Measurements from ENCODE around the gene MLPH. TPM values are rescaled to one million over a fixed set of nuclear protein-coding genes. Genes with fewer than 3 reads are reported as not detected.

Gene MLPH
- total and polyA plus RNA-seq, 4 donors = 71.0 to 295 (median 192) TPM

GRCh38 chr2:237533668-237534161 is 46.7 kb downstream of the MLPH start:
- Histone ChIP-seq H3K9me3 (ENCODE audit: control insufficient read depth in 4 of 4, insufficient read depth in 3 of 4, low read length in 3 of 4) (peaks cover 0 to 1% (median 0%) of the 10 kb centered on the region in 4 donors), H3K4me3 (no peak overlapping the region), H3K27me3 (ENCODE audit: control insufficient read depth in 3 of 3, insufficient read depth in 3 of 3, low read length in 2 of 3) (peaks cover 0 to 3% (median 0%) of the 10 kb centered on the region in 3 donors), H3K27ac (ENCODE audit: low read depth in 1 of 2, low read length in 1 of 2) (no peak overlapping the region), H3K4me1 (ENCODE audit: control insufficient read depth in 5 of 5, insufficient read depth in 5 of 5, low read length in 5 of 5) (peaks cover 0 to 2% (median 0%) of the 10 kb centered on the region in 5 donors), H3K9ac (ENCODE audit: insufficient read depth in 1 of 2, low read length in 2 of 2) (no peak overlapping the region), H3K36me3 (ENCODE audit: control insufficient read depth in 4 of 4, insufficient read depth in 4 of 4, low read length in 4 of 4) (peaks cover 0 to 12% (median 0%) of the 10 kb centered on the region in 4 donors)
- no peak for ATAC-seq (ENCODE audit: insufficient read depth, low FRiP score)
- TF ChIP-seq CTCF (IDR thresholded peaks at IDR 0.05; ENCODE audit: control extremely low read depth, extremely low read depth) = no peak
- 85 to 92% methylated on average over 7 of the region's 7 CpGs for WGBS, 2 donors
- DNase-seq = no peak

- Histone ChIP-seq H3K4me3 (no peak overlapping the region), H3K27ac (ENCODE audit: low read depth in 1 of 2, low read length in 1 of 2) (no peak overlapping the region), H3K36me3 (ENCODE audit: control insufficient read depth in 4 of 4, insufficient read depth in 4 of 4, low read length in 4 of 4) (peaks cover 0 to 12% (median 0%) of the 10 kb centered on the region in 4 donors), H3K4me1 (ENCODE audit: control insufficient read depth in 5 of 5, insufficient read depth in 5 of 5, low read length in 5 of 5) (peaks cover 0 to 2% (median 0%) of the 10 kb centered on the region in 5 donors), H3K9me3 (ENCODE audit: control insufficient read depth in 4 of 4, insufficient read depth in 3 of 4, low read length in 3 of 4) (peaks cover 0 to 1% (median 0%) of the 10 kb centered on the region in 4 donors), H3K9ac (ENCODE audit: insufficient read depth in 1 of 2, low read length in 2 of 2) (no peak overlapping the region), H3K27me3 (ENCODE audit: control insufficient read depth in 3 of 3, insufficient read depth in 3 of 3, low read length in 2 of 3) (peaks cover 0 to 3% (median 0%) of the 10 kb centered on the region in 3 donors)
- ATAC-seq (ENCODE audit: insufficient read depth, low FRiP score) (no peak), DNase-seq (no peak)
- 98 to 100% methylated on average over 1 of the region's 1 CpG for WGBS, 2 donors
- TF ChIP-seq CTCF (IDR thresholded peaks at IDR 0.05; ENCODE audit: control extremely low read depth, extremely low read depth) = no peak
Measured at GRCh38 chr2:237534380-237534779, 47.3 kb downstream of the MLPH start.

- ATAC-seq (ENCODE audit: insufficient read depth, low FRiP score) = no peak
- Histone ChIP-seq H3K27me3 (ENCODE audit: control insufficient read depth in 3 of 3, insufficient read depth in 3 of 3, low read length in 2 of 3) (peaks cover 0 to 3% (median 0%) of the 10 kb centered on the region in 3 donors), H3K36me3 (ENCODE audit: control insufficient read depth in 4 of 4, insufficient read depth in 4 of 4, low read length in 4 of 4) (peaks cover 0 to 11% (median 0%) of the 10 kb centered on the region in 4 donors), H3K9me3 (ENCODE audit: control insufficient read depth in 4 of 4, insufficient read depth in 3 of 4, low read length in 3 of 4) (peaks cover 0 to 1% (median 0%) of the 10 kb centered on the region in 4 donors), H3K27ac (ENCODE audit: low read depth in 1 of 2, low read length in 1 of 2) (no peak overlapping the region), H3K9ac (ENCODE audit: insufficient read depth in 1 of 2, low read length in 2 of 2) (no peak overlapping the region), H3K4me3 (no peak overlapping the region), H3K4me1 (ENCODE audit: control insufficient read depth in 5 of 5, insufficient read depth in 5 of 5, low read length in 5 of 5) (peaks cover 0 to 2% (median 0%) of the 10 kb centered on the region in 5 donors)
- no peak for DNase-seq
- WGBS, 2 donors = 83 to 86% methylated on average over 8 of the region's 8 CpGs
- TF ChIP-seq CTCF (IDR thresholded peaks at IDR 0.05; ENCODE audit: control extremely low read depth, extremely low read depth) = no peak
Measured at GRCh38 chr2:237535385-237536082, 48.5 kb downstream of the MLPH start.

Measured in lung (tissue), 12 donors.